K562 (cell line): ENCODE results near the gene OR2B2. TPM values are rescaled to one million over a fixed set of nuclear protein-coding genes. Genes with fewer than 3 reads are reported as not detected.

Source experiments
- ASH1L ChIP-seq: fragments of 450-650 bp; IDR thresholded peaks from 2 replicates; pipeline ENCODE4 v1.6.1; 2018; ENCODE audit warnings: borderline replicate concordance, mild to moderate bottlenecking, low read depth; ENCODE audit not compliant: partially characterized antibody
- CBFA2T2 ChIP-seq: fragments of 450-650 bp; conservative IDR thresholded peaks from 2 replicates; pipeline ENCODE4 v1.6.1; 2017; ENCODE audit warnings: mild to moderate bottlenecking
- CREM ChIP-seq: IDR thresholded peaks from 2 replicates; pipeline ENCODE4 v1.6.1; 2014; ENCODE audit warnings: antibody characterized with exemption, low read depth
- DIDO1 ChIP-seq: fragments of 450-650 bp; IDR thresholded peaks from 2 replicates; pipeline ENCODE4 v1.6.1; 2016; ENCODE audit warnings: low read depth, missing biosample characterization, missing genetic modification characterization
- ESRRA ChIP-seq: fragments of 450-650 bp; IDR thresholded peaks from 2 replicates; pipeline ENCODE4 v1.6.1; 2014; ENCODE audit warnings: low read depth, mild to moderate bottlenecking, moderate library complexity, borderline replicate concordance
- IFI16 ChIP-seq: fragments of 250-450 bp; sonication (Bioruptor Pico); IDR thresholded peaks from 2 replicates; pipeline ENCODE4 v2.1.2; 2022; ENCODE audit warnings: mild to moderate bottlenecking, inconsistent platforms
- MAFF ChIP-seq: IDR thresholded peaks from 2 replicates; pipeline ENCODE4 v1.6.1; 2012; ENCODE audit warnings: low read length, improper control_type of control experiment
- MXI1 ChIP-seq: IDR thresholded peaks from 2 replicates; pipeline ENCODE4 v1.6.1; 2011; ENCODE audit warnings: low read depth, mild to moderate bottlenecking, improper control_type of control experiment, low read length
- POLR2G ChIP-seq: fragments of 200-400 bp; formaldehyde crosslinking; IDR thresholded peaks from 2 replicates; pipeline ENCODE4 v1.6.1; 2017; ENCODE audit warnings: low read depth, mild to moderate bottlenecking, antibody characterized with exemption, low read length, moderate library complexity
- SPI1 ChIP-seq: IDR thresholded peaks from 2 replicates; pipeline ENCODE4 v1.6.1; 2011; ENCODE audit warnings: low read depth, low read length, control low read depth, borderline replicate concordance
- SRSF3 ChIP-seq: fragments of 200-400 bp; formaldehyde crosslinking; IDR thresholded peaks from 2 replicates; pipeline ENCODE4 v1.6.1; 2016; ENCODE audit warnings: mild to moderate bottlenecking, low read length, moderate library complexity; ENCODE audit not compliant: insufficient read depth
- SRSF9 ChIP-seq: fragments of 200-400 bp; formaldehyde crosslinking; IDR thresholded peaks from 2 replicates; pipeline ENCODE4 v1.6.1; 2017; ENCODE audit warnings: low read depth, low read length, borderline replicate concordance
- TCF7L2 ChIP-seq: fragments of 150-350 bp; IDR thresholded peaks from 2 replicates; pipeline ENCODE4 v1.6.1; 2016; ENCODE audit warnings: low read depth, mild to moderate bottlenecking, low read length, moderate library complexity
- TFAM ChIP-seq: fragments of 250-450 bp; sonication (Bioruptor Pico); conservative IDR thresholded peaks from 2 replicates; pipeline ENCODE4 v1.5.0; 2021; ENCODE audit warnings: mild to moderate bottlenecking, moderate library complexity
- ZC3H11A ChIP-seq: IDR thresholded peaks from 2 replicates; pipeline ENCODE4 v1.6.1; 2012; ENCODE audit warnings: low read depth, low read length, improper control_type of control experiment
- ZFPM2 ChIP-seq: fragments of 250-450 bp; sonication (Bioruptor Pico); IDR thresholded peaks from 2 replicates; pipeline ENCODE4 v1.5.1; 2022; ENCODE audit warnings: mild to moderate bottlenecking
- ZNF12 ChIP-seq: sonication (generic); formaldehyde crosslinking; IDR thresholded peaks from 2 replicates; pipeline ENCODE4 v1.4.0; 2020; ENCODE audit warnings: mild to moderate bottlenecking, missing genetic modification reagents
- ZNF212 ChIP-seq: fragments of 450-650 bp; formaldehyde crosslinking; IDR thresholded peaks from 2 replicates; pipeline ENCODE4 v1.4.0; 2020; ENCODE audit warnings: mild to moderate bottlenecking
- ZNF23 ChIP-seq: fragments of 250-450 bp; sonication (Bioruptor Pico); IDR thresholded peaks from 2 replicates; pipeline ENCODE4 v1.4.0; 2020; ENCODE audit warnings: mild to moderate bottlenecking
- ZNF695 ChIP-seq: fragments of 450-650 bp; formaldehyde crosslinking; IDR thresholded peaks from 2 replicates; pipeline ENCODE4 v1.4.0; 2020; ENCODE audit warnings: mild to moderate bottlenecking, moderate library complexity
- polyA plus RNA-seq, 8 experiments: library from polyadenylated mRNA; depleted of rRNA in 4 of 8; stranded (reverse) in 5 of 8; unstranded in 3 of 8; fragments of >200 nt; fragmentation: Nextera tagmentation in 2 of 8; fragmentation: Illumina TruSeq in 1 of 8; extraction: Ambion mirVana in 2 of 8; extraction: Trizol in 1 of 8; gene quantifications; 2 replicates each; pipeline versions ENCODE4 v1.2.1 to v1.2.3, GENCODE V29; 2011 to 2014; ENCODE audit warnings: inconsistent platforms in 1 of 8, missing spikeins in 1 of 8
- total RNA-seq, 7 experiments: library from RNA; depleted of rRNA in 6 of 7; stranded (reverse); fragments of >200 nt in 6 of 7; fragmentation: Illumina TruSeq in 2 of 7; extraction: Trizol in 2 of 7; gene quantifications; 2 replicates each; pipeline versions ENCODE4 v1.2.1 to v1.2.3, GENCODE V29; 2011 to 2021; ENCODE audit warnings: low replicate concordance in 1 of 7
- TF ChIP-seq, protein P1 (sequence below): fragments of 250-450 bp; sonication (Bioruptor Pico); IDR thresholded peaks from 2 replicates; pipeline ENCODE4 v1.4.0; 2020; ENCODE audit warnings: mild to moderate bottlenecking, moderate library complexity
- TF ChIP-seq, protein P2 (sequence below): fragments of 250-450 bp; sonication (Bioruptor Pico); IDR thresholded peaks from 2 replicates; pipeline ENCODE4 v1.4.0; 2020
- TF ChIP-seq, protein P3 (sequence below): fragments of 450-650 bp; formaldehyde crosslinking; IDR thresholded peaks from 2 replicates; pipeline ENCODE4 v1.4.0; 2022; ENCODE audit warnings: missing genetic modification characterization
- TF ChIP-seq, protein P4 (sequence below): IDR thresholded peaks from 2 replicates; pipeline ENCODE4 v1.6.1; 2011; ENCODE audit not compliant: insufficient read length; ENCODE audit errors: extremely low read depth

Gene OR2B2
- total and polyA plus RNA-seq, 9 of the 15 experiments (the other 6 are each of a cell fraction or from before 2014, with no cell fraction given) = 0.24 TPM; not detected in 8

DNA sequence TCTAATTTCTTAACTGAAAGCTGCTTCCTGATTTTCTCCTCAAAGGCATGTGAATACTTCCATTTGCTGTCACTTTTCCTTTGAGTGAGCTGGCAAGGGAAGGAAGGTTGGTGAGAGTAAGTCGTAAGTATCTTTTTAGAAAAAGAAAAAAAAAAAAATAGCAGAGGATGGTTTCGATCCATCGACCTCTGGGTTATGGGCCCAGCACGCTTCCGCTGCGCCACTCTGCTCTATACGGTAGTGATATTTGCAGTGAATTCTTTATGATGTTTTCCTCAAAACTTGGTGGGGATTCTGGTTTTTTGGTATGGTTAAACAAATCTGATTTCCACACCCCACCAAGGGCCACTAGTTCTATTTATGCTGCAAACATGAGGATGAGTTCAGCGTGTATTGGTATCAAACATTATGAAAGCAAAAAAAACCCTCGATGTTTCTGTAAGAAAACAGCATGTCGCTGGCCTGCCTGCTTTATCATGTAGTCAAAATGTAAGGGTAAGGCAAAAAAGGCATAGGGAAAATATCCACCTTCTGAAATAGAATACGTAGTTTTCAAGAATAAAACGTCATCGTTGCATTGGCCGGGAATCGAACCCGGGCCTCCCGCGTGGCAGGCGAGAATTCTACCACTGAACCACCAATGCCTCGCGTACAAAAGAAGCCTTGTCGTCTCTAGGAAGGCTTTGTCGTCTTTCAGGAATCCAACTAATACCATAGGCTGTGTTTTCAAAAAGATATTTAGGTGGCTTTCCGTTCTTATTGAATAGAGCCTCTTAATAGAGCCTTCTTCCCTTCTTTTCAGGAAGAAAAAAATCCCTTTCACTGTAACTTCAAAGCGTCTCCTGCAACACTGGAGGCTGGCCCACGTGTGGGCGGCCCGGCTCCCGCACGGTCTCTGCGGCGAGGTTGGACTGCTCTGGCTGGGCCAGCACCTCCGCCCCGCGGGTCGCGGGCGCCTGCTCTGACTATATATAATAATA, 9.6 kb downstream of the OR2B2 start (continued):
- TF ChIP-seq, protein P1, sequence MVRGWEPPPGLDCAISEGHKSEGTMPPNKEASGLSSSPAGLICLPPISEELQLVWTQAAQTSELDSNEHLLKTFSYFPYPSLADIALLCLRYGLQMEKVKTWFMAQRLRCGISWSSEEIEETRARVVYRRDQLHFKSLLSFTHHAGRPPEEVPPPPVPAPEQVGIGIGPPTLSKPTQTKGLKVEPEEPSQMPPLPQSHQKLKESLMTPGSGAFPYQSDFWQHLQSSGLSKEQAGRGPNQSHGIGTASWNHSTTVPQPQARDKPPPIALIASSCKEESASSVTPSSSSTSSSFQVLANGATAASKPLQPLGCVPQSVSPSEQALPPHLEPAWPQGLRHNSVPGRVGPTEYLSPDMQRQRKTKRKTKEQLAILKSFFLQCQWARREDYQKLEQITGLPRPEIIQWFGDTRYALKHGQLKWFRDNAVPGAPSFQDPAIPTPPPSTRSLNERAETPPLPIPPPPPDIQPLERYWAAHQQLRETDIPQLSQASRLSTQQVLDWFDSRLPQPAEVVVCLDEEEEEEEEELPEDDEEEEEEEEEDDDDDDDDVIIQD (CRISPR knock-in tag) = no peak
- TF ChIP-seq ZNF212 (CRISPR knock-in tag) (peak; percentile 91; the same call in 1 of the 2 replicates), DIDO1 (tag) (0 out of 2 replicates have a peak, but pooled peaks have one; percentile 34), CBFA2T2 (no peak), ESRRA (peak; percentile 29; the same call in 1 of the 2 replicates), ZC3H11A (no peak; the same call in 1 of the 2 replicates), MAFF (peak; percentile 44; the same call in 1 of the 2 replicates), SPI1 (no peak), ZFPM2 (CRISPR knock-in tag) (peak; percentile 85; the same call in 1 of the 2 replicates), ZNF23 (CRISPR knock-in tag) (peak; percentile 74; the same call in 1 of the 2 replicates), ZNF12 (0 out of 2 replicates have a peak, but pooled peaks have one; percentile 45), TCF7L2 (no peak), SRSF9 (no peak), ZNF695 (CRISPR knock-in tag) (0 out of 2 replicates have a peak, but pooled peaks have one; percentile 76), CREM (peak; percentile 84), TFAM (no peak), IFI16 (CRISPR knock-in tag) (no peak), POLR2G (peak; percentile 84), MXI1 (peak; percentile 79), ASH1L (peak; percentile 9), SRSF3 (no peak)
- TF ChIP-seq, protein P2, sequence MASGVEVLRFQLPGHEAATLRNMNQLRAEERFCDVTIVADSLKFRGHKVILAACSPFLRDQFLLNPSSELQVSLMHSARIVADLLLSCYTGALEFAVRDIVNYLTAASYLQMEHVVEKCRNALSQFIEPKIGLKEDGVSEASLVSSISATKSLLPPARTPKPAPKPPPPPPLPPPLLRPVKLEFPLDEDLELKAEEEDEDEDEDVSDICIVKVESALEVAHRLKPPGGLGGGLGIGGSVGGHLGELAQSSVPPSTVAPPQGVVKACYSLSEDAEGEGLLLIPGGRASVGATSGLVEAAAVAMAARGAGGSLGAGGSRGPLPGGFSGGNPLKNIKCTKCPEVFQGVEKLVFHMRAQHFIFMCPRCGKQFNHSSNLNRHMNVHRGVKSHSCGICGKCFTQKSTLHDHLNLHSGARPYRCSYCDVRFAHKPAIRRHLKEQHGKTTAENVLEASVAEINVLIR (CRISPR knock-in tag) = peak; percentile 76
- TF ChIP-seq, protein P3, sequence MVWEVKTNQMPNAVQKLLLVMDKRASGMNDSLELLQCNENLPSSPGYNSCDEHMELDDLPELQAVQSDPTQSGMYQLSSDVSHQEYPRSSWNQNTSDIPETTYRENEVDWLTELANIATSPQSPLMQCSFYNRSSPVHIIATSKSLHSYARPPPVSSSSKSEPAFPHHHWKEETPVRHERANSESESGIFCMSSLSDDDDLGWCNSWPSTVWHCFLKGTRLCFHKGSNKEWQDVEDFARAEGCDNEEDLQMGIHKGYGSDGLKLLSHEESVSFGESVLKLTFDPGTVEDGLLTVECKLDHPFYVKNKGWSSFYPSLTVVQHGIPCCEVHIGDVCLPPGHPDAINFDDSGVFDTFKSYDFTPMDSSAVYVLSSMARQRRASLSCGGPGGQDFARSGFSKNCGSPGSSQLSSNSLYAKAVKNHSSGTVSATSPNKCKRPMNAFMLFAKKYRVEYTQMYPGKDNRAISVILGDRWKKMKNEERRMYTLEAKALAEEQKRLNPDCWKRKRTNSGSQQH (CRISPR knock-in tag) = peak; percentile 95
- TF ChIP-seq, protein P4, sequence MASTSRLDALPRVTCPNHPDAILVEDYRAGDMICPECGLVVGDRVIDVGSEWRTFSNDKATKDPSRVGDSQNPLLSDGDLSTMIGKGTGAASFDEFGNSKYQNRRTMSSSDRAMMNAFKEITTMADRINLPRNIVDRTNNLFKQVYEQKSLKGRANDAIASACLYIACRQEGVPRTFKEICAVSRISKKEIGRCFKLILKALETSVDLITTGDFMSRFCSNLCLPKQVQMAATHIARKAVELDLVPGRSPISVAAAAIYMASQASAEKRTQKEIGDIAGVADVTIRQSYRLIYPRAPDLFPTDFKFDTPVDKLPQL = no peak
